Epidermal melanocyte (primary cell): ENCODE results near the gene ZNF853.
"Not testable (repeated sequence)": the region's sequence is repeated elsewhere in the genome, so short reads cannot be mapped to it uniquely, and the experiment has no call there.

Experiments
- DNase-seq: peaks from one replicate; pipeline ENCODE4 v3.0.0; 2011; ENCODE audit warnings: low spot score; ENCODE audit not compliant: insufficient read length

Gene ZNF853

GRCh38 chr7:6614953-6615722 lies at the start of gene ZNF853:
Gene ZNF853, plus strand, starts transcription at chr7:6615610. Its CDS starts 565 bp downstream, at chr7:6616175.
- DNase-seq = no peak

DNA sequence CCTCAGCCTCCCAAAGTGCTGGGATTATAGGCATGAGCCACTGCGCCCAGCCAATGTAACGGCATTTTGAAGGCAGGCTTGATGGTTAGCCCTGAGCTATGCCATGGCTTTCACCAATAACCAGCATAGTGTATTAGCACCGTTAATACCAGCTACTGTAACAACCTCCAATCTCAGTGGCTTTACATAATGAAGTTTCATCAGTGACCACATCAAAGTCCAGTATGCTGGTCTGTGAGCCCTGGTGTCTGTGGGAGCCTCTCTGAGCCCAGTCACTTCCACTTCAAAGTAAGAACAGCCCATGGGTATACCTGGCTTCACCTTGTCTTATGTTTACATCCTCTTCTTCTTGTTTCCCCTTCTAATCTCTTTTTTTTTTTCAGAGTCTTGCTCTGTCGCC lies 49.8 kb upstream of the ZNF853 start:
- no peak for DNase-seq

- DNase-seq = no peak
Measured at GRCh38 chr7:6567886-6568285, 47.5 kb upstream of the ZNF853 start.

- no peak for DNase-seq
Measured at GRCh38 chr7:6571160-6571779, 44.1 kb upstream of the ZNF853 start.

GRCh38 chr7:6575281-6576023 lies 40.0 kb upstream of the ZNF853 start:
- DNase-seq = no peak

DNA sequence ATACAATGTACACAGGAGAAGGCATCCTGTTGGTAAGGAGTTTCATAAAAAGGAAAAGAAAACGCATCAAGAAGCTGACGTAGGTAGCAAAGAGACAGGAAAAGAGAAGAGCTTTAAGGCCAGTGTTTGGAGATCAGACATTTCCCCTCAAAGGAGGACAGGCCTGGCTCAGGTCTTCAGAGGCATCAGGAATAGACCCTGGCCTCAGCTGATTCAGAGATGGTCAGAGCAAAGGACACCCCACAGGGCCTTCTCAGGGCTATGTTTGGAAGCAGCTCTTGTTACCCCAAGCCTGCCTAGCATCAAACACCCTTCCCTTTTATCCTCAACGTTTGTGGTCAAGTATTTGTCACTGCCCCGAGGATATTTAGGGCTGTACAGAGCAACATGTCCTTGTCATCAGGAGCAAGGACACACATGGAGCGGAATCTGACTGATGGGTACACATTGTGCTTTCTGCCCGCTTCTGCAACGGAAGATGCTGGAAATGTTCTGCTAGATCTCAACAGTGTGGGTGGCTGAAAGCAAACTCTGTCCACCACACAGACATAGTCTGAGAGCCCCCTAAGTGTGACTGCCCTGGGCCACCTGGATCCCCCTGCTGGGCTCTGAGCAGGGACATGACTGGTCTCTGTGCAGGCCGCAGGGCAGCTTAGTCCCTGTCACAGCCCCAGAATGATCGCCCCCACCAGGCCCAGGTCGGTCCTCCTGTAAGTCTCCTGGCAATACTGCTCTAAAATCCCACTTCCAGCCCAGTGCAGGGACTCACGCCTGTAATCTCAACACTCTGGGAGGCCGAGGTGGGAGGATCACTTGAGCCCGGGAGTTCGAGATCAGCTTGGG lies 39.2 kb upstream of the ZNF853 start:
- no peak for DNase-seq

DNA sequence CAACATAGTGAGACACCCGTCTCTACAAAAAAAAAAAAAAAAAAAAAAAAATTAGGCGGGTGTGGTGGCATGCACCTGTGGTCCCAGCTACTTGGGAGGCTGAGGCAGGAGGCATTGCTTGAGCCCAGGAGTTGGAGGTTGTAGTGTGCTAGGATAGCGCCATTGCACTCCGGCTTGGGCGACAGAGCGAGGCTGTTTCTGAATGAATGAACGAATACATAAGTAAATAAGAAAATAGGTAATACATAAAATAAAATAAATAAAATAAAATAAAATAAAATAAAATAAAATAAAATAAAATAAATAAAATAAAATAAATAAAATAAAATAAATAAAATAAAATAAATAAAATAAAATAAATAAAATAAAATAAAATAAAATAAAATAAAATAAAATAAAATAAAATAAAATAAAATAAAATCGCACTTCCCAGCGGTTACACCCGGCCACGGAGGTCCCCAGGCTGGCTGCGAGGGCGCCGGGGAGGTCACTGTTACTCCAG lies 38.5 kb upstream of the ZNF853 start:
- DNase-seq = not testable (repeated sequence)

- DNase-seq = peak; percentile 97
Measured at GRCh38 chr7:6577369-6578113, 37.9 kb upstream of the ZNF853 start, which contains the start of gene ZDHHC4. Gene ZDHHC4, plus strand, starts transcription at chr7:6577454. Its CDS starts 3,108 bp downstream, at chr7:6580562.

DNA sequence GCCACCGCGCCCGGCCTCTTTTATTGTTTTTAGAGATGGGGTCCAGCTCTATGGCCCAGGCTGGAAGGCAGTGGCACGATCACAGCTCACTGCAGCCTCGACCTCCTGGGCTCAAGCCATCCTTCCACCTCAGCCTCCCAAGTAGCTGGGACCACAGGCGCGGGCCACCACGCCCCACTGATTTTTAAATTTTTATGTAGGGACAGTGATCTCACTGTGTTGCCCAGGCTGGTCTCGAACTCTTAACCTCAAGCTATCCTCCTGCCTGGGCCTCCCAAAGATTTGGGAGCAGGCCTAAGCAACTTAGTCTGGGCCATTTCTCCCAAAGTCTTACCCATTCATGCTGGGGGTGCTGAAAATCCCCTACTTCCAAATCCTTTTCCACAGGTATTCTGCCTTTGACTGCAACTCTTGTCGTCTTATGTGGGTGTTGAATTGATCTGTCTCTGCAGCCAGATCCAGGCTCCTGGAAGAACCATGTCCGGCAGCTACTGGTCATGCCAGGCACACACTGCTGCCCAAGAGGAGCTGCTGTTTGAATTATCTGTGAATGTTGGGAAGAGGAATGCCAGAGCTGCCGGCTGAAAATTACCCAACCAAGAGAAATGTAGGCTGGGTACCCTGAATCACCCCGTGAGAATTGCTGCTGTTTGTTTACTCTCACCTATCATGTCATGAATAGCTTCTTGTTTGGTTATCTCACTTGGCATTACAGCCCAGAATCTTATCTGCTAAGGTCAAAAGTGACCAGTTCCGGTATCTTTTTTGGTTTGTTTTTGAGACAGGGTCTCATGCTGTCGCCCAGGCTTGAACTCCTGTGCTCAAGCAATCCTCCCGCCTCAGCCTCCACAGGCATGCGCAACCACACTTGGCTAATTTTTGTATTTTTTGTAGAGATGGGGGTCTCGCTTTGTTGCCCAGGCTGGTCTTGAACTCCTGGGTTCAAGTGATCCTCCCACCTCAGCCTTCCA lies 37.0 kb upstream of the ZNF853 start:
- DNase-seq = no peak

GRCh38 chr7:6579446-6579845 lies 36.0 kb upstream of the ZNF853 start:
- no peak for DNase-seq

DNA sequence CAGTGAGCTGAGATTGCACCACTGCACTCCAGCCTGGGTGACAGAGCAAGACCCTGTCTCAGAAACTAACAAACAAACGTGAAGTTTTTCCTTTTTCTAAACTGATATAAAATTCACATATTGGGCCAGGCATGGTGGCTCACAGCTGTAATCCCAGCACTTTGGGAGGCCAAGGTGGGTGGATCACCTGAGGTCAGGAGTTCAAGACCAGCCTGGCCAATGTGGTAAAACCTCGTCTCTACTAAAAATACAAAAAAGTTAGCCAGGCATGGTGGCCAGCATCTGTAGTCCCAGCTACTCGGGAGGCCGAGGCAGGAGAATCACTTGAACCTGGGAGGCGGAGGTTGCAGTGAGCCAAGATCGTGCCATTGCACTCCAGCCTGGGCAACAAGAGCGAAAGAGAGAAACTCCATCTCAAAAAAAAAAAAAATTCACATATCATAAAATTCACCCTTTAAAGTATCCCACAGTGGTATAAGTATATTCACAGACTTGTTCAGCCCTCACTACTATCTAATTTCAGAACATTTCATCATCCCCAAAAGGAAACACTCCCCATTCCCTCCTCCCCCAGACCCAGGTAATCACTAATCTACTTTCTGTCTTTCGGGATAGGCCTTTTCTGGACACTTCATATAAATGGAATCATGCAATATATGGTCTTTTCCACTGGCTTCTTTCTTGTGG lies 29.5 kb upstream of the ZNF853 start:
- DNase-seq = not testable (repeated sequence)

GRCh38 chr7:6588566-6588965 lies 26.8 kb upstream of the ZNF853 start:
- DNase-seq = no peak

DNA sequence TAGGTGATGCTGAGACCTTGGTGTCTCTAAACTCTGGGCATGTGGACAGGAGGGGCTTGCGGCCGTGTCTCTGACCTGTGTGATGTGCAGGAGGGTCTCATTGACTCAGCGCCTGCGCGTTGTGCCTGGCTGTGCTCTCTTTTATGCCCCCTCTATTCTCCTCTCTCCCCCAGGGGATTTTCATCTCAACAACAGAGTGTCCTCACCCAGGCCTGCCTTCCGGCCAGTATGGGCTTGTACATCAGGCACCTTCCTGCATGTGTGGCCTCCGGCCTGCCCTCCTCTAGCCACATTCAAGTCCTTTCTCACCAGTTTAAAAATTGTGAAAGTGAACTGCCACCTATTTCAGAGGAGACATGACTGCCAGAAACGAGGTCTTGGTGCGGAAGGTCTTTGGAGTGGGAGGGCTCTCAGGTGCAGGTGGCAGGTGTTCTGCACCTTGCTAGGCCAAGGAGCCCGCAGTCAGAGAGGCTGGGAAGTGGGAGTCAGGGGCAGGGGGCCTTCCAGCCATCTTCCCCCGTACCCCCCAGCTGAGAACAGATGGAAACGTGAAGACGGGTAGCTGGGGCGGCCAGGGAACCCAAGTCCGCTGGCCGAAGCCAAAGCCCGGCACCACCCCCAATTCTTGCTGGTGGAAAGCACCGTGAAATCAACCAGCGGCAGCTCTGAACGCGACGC lies 26.1 kb upstream of the ZNF853 start:
- no peak for DNase-seq

DNA sequence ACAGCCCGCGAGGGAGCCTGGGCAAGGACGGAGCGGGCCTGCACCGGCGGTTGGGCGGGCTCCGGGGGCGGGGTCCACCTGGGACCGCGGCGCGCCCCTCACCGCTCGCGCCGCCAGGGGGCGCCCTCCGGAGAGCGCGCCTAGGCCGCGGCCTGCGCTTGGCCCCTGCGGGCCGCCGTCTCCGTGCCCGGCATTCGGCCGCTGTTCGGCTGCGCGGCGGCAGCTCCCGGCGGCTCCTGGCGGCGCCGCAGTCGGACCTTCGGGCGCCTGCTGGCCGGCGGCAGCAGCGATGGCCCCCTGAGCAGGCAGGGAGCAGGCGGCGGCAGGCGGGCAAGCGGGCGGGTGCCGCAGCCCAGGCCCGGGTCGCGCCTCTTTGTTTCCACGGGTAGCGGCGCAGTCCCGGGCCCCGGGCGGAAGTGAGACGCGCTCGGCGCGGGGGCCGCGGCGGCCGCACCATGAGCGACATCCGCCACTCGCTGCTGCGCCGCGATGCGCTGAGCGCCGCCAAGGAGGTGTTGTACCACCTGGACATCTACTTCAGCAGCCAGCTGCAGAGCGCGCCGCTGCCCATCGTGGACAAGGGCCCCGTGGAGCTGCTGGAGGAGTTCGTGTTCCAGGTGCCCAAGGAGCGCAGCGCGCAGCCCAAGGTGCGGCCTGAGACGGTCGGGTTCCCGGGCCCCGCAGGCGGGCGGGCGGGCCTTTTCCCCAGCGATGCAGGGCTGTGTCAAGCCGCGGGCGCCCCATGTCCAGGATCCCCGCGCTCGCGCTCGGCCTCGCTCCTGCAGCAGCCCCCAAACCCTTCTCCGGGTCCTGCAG lies 25.4 kb upstream of the ZNF853 start, which contains the start of gene INTS15:
INTS15 (plus strand) TSS at position 193 of the 816 bp plus-strand sequence; CDS start at position 456, 263 bp downstream.
- DNase-seq = peak; percentile 68

DNA sequence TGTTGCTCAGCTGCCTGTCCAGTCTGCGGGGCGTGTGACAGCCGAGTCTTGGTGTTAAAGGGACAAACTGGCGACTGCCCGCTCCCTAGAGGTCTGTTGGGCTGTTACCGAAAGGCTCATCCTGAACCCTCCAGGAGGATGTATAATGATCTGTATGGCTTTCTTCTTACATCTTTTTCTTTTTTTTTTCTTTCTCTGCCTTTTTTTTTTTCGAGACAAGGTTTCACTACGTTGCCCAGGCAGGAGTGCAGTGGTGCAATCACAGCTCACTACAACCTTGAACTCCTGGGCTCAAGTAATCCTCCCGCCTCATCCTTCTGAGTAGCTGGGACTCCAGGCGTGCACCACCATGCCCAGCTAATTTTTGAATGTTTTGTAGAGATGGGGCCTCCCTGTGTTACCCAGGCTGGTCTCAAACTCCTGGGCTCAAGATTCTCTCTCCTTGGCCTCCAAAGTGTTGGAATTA lies 24.7 kb upstream of the ZNF853 start:
- DNase-seq = no peak

GRCh38 chr7:6600093-6600492 lies 15.3 kb upstream of the ZNF853 start:
- no peak for DNase-seq

DNA sequence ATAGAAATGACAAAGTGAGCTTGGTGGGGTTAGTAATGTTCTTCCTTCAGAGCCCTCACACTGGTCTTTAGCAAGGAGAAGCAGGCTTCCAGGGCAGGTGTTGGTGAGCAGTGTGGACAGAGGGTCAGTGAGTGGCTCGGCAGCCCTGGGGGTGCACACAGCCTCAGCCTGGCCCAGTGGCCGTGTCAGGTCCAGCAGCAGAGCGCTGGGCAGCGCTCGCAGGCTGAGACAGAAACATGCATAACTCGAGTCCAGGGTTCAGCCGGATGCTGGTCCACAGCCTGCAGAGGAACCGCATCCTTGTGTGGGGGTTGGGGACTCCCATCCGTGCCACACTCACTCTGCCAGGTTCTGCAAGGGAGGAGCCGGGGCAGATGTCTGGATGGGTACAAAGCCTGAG lies 11.0 kb upstream of the ZNF853 start:
- no peak for DNase-seq
